SJSA1 (cell line): ENCODE results near the gene ILDR1. TPM values are rescaled to one million over a fixed set of nuclear protein-coding genes. Genes with fewer than 3 reads are reported as not detected.

Experiments used
- DNase-seq, 2 experiments: peaks; one replicate each; pipeline ENCODE4 v3.0.0-alpha.2; 2015 to 2020; ENCODE audit warnings: low spot score in 2 of 2, low read depth in 1 of 2
- H3K27ac ChIP-seq: fragments of 250-450 bp; sonication (Bioruptor Pico); 2 replicates; pipeline ENCODE4 v1.5.1; 2020; ENCODE audit warnings: mild to moderate bottlenecking, moderate library complexity
- H3K27me3 ChIP-seq: fragments of 250-450 bp; sonication (Bioruptor Pico); replicated peaks from 2 replicates; pipeline ENCODE4 v1.5.1; 2020; ENCODE audit warnings: mild to moderate bottlenecking, moderate library complexity
- H3K36me3 ChIP-seq: fragments of 250-450 bp; sonication (Bioruptor Pico); 2 replicates; pipeline ENCODE4 v1.5.1; 2020; ENCODE audit warnings: mild to moderate bottlenecking
- H3K4me1 ChIP-seq: fragments of 250-450 bp; sonication (Bioruptor Pico); replicated peaks from 2 replicates; pipeline ENCODE4 v1.6.1; 2021; ENCODE audit warnings: mild to moderate bottlenecking
- H3K4me3 ChIP-seq: fragments of 250-450 bp; sonication (Bioruptor Pico); 2 replicates; pipeline ENCODE4 v1.5.1; 2020; ENCODE audit warnings: mild to moderate bottlenecking
- H3K9me3 ChIP-seq: fragments of 250-450 bp; sonication (Bioruptor Pico); replicated peaks from 2 replicates; pipeline ENCODE4 v1.5.1; 2020; ENCODE audit warnings: mild to moderate bottlenecking
- total RNA-seq: library from RNA; depleted of rRNA; stranded (reverse); fragments of >200 nt; shearing (Covaris generic); gene quantifications from 2 replicates; pipeline ENCODE4 v1.2.3, GENCODE V29; 2014

Gene ILDR1
- total RNA-seq, 1 experiment from 2014 or later: not detected

DNA sequence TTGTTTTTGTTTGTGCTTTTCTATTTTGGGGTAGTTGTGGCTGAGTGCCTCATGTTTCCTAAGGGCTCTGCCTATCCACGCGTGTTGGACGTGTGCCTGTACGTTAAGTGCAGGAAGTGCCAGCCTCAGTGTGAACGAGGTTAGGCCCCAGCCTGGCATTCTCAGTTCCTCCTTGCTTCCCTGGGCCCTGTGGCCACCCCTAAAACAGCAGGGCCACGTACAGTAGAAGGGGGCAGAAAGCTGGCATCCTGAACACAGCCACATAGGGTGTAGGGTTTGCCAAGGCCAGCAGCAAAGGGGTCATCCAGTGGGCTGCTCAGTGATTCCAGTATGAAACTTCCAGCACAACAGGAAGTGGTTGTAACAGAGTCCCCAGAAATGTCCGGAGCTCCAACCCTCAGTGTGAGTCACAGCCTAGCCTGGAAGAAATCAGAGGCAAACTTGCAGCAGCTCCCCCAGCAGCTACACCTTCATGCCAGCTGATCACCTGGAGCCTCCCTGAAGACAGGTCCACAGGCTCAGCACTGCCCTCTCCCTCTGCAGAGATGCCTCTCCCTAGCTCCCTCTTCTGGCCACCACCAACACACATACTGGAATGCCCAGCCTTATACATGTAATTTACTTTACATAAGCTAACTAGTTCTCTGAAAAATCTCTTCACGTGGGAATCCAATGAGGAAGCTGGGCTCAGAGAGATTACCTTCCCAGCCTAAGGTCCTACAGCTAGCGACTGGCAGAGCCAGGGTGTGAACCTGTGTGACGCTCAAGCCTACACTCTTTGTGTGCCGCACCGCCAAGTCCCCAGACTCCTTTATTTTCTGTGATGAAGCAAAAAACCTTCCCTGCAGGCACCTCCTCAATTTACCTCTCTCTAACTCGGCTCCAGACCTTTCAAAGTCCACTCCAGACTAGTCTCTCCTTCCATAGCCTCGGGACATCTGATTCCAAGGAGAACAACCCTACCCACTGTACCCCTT, 26.6 kb downstream of the ILDR1 start:
- Histone ChIP-seq H3K9me3 (no peaks in the 10 kb centered on the region), H3K4me3 (no peak overlapping the region), H3K4me1 (peaks cover 10% of the 10 kb centered on the region), H3K36me3 (no peaks in the 10 kb centered on the region), H3K27me3 (no peaks in the 10 kb centered on the region), H3K27ac (no peak overlapping the region)
- peak; percentile 3 to 43 for DNase-seq

DNA sequence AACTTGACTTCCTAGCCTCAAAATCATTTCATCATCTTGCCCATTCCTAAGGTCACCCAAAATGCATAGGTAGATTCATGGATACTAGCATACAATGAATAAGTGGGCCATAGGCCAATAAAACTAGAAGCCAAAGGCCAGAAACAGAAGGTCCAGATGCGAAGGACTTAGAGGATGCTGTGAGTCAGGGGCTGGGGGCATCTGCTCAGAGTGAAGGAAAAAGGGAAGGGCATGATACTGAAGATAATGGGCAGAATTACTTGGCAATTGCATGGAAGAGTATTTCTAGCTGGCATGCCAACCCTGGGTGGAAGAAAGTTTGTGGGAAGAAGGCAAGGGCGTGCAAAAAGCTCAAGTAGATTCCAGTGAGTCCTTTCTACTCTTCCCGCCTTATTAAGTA, 27.5 kb downstream of the ILDR1 start:
- no peaks in the 10 kb centered on the region for H3K36me3 ChIP-seq
- no peak overlapping the region for H3K4me3 ChIP-seq
- no peak overlapping the region for H3K27ac ChIP-seq
- H3K27me3 ChIP-seq: no peaks in the 10 kb centered on the region
- peaks cover 10% of the 10 kb centered on the region for H3K4me1 ChIP-seq
- no peaks in the 10 kb centered on the region for H3K9me3 ChIP-seq
- no peak for DNase-seq

DNA sequence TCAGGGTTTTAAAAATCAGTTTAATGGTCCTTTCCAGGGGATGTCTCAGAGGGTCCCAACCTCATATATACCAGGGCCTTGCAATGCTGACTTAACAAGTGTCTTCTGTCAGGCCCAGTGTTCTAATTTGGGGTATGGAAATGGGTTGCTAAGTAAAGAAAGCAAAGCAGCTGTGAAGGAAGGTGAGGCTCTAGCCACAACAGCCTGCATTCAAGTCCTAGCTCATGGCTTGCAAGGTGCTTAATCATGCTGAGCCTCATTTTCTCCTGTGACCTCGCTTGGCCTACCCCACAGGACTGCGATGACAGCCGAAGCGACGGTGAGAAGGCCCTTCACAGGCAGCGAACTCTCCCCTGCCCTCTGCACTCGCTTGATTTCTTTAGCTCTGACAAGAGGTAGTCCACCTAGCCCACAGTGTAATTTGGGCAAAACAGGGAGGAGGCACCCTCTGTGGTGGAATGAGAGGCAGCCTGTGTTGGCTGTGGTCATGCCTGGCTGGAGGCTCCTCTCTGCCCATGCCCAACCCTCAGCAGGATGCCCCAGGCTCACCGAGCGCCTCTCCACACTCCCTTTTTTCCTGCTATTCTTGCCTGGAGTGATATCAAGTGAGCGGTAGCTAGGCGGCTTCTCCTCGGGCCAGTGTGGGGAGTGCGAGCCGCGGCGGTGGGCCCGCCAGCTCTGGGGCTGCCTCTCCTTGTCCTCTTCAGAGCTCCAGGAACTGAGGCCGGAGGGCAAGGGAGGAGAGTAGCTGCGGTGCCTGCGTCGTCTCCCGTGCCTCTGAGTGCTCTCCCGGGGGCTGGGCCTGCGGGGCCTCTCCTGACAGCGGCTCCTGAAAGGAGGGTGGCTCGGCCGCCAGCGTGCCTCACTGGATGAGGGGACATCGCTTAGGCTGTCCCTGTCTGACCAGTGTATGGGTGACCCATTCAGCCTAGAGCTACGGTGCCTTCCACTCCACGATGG, 29.2 kb downstream of the ILDR1 start:
- Histone ChIP-seq H3K27ac (no peak overlapping the region), H3K9me3 (no peaks in the 10 kb centered on the region), H3K4me3 (no peak overlapping the region), H3K27me3 (no peaks in the 10 kb centered on the region), H3K4me1 (peaks cover 8% of the 10 kb centered on the region), H3K36me3 (no peaks in the 10 kb centered on the region)
- DNase-seq: no peak

DNA sequence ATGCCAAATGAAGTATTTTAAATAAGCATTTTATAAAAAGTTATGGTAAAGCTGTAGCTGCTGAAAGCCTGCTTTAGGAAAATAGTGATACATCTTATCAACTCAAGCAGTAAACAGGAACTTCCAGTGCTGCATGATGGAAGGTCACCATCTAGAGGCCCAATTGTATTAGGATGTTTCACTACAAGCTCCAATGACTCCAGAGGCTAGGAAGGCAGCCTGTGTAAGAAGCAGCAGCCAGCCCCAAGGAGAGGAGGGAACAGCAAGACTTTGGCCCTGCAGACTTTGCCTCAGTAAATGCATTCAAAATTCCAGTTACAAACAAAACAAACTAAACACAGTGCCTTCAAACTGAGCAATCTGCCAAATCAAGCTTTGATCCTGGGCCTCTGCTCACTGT, 32.1 kb downstream of the ILDR1 start:
- Histone ChIP-seq H3K4me1 (no peaks in the 10 kb centered on the region; the same call in 1 of the 2 replicates), H3K27me3 (no peaks in the 10 kb centered on the region), H3K9me3 (no peaks in the 10 kb centered on the region), H3K27ac (no peak overlapping the region), H3K36me3 (no peaks in the 10 kb centered on the region), H3K4me3 (no peak overlapping the region)
- no peak for DNase-seq

DNA sequence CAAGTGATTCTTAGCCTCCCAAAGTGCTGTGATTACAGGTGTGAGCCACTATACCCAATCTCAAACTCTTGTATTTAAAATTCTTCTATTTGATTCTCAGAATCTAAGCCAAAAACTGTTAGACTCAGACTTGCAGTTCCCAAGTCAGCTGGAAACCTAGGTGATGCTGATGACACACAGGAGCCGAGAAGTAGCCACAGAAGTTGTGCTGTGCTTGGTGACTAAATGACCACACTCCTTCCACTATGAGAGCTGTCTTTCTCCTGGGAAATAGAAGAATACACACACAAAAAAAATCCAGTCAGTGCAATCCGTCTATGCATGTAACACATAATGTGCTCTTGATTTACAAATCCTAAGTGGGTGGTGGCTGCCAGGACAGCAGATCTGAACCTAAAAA, 33.9 kb downstream of the ILDR1 start:
- H3K36me3 ChIP-seq: no peaks in the 10 kb centered on the region
- H3K27ac ChIP-seq: no peak overlapping the region
- no peaks in the 10 kb centered on the region for H3K9me3 ChIP-seq
- DNase-seq: no peak
- no peak overlapping the region for H3K4me3 ChIP-seq
- H3K4me1 ChIP-seq: no peaks in the 10 kb centered on the region
- H3K27me3 ChIP-seq: no peaks in the 10 kb centered on the region

DNA sequence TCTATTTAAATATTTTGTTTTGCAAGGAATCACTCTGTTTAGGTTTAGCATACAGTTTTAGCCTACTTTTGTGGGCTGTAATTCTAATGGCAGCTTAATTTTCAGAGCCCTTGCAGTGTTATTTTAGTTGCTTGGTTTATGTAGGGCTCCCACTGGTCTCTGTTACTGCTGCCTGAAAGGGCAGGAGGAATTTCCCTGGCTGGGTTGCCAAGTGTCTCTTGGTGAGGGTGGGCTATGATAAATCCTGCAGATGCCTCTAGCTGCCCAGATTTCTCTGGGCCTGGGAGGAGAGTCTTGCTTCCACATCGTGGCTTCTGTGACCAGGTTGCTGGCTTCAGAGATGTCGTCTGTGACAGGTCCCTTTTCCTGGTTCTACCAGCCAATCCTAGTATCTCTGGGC, 36.2 kb downstream of the ILDR1 start:
- no peaks in the 10 kb centered on the region for H3K4me1 ChIP-seq
- no peak for DNase-seq
- no peak overlapping the region for H3K4me3 ChIP-seq
- no peak overlapping the region for H3K27ac ChIP-seq
- H3K27me3 ChIP-seq: no peaks in the 10 kb centered on the region
- no peaks in the 10 kb centered on the region for H3K9me3 ChIP-seq
- no peaks in the 10 kb centered on the region for H3K36me3 ChIP-seq

DNA sequence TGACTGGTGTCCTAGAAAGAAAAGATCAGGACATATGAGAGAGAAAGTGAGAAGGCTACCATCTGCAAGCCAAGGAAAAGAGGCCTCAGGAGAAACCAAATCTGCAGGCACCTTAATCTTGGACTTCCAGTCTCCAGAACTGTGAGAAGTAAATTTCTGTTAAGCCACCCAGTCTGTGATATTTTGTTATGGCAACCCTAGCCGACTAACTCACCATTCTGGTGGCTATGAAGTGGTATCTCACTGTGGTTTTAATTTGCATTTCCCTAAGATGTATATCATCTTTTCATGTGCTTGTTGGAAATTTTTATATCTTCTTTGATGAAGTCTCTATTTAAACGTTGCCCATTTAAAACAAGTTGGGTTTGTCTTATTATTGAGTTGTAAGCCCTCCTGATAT, 40.6 kb downstream of the ILDR1 start:
- Histone ChIP-seq H3K9me3 (no peaks in the 10 kb centered on the region), H3K27me3 (no peaks in the 10 kb centered on the region), H3K27ac (no peak overlapping the region), H3K4me3 (no peak overlapping the region), H3K4me1 (no peaks in the 10 kb centered on the region), H3K36me3 (no peaks in the 10 kb centered on the region)
- DNase-seq: no peak

DNA sequence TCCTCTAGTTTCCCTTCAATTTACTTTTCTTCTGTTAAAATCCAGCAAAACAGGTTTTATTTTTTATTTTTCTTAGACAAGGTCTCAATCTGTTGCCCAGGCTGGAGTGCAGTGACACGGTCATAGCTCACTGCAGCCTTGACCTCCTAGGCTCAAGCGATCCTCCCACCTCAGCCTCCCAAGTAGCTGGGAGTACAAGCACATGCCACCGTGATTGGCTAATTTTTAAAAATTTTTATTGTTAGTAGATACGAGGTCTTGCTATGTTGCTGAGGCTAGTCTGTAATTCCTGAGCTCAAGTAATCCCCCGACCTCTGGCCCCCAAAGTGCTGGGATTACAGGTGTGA, 41.6 kb downstream of the ILDR1 start:
- Histone ChIP-seq H3K4me1 (no peaks in the 10 kb centered on the region), H3K27me3 (no peaks in the 10 kb centered on the region), H3K27ac (no peak overlapping the region), H3K36me3 (no peaks in the 10 kb centered on the region), H3K4me3 (no peak overlapping the region), H3K9me3 (no peaks in the 10 kb centered on the region)
- DNase-seq: no peak

DNA sequence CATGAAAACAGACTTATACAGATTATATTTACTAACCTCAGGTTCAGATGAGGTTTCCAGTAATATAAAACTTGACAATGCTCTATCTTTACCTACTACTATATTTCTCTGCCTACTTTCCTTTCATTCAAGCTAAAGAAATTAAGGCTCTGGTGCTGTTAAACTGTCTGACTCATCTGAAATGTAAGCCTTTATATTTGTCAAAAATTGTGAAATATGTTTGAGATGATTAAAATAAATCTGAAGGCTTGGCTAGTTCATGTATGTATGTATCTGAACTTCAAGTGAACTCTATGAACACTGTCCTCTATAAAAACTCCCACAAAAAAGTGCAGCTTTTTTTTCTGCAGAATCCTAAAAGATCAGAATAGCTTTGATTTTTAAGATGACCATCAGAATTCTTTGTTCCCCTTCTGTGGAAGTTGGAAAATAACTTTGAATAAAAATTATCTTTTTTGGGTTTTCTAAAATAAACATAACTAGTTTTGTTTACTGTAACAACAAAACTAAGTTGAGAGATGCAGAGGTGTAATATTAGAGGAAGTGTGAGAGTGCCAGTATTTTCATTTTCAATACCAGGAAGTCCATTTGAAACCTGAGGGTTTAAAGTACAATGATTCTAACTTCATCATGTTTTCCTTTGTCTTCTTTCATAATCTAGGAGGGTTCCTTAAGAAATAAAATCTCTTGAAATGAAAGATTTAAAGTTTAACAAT, 42.2 kb downstream of the ILDR1 start:
- Histone ChIP-seq H3K4me3 (no peak overlapping the region), H3K9me3 (no peaks in the 10 kb centered on the region), H3K36me3 (no peaks in the 10 kb centered on the region), H3K27me3 (no peaks in the 10 kb centered on the region), H3K27ac (no peak overlapping the region), H3K4me1 (no peaks in the 10 kb centered on the region)
- DNase-seq: no peak

DNA sequence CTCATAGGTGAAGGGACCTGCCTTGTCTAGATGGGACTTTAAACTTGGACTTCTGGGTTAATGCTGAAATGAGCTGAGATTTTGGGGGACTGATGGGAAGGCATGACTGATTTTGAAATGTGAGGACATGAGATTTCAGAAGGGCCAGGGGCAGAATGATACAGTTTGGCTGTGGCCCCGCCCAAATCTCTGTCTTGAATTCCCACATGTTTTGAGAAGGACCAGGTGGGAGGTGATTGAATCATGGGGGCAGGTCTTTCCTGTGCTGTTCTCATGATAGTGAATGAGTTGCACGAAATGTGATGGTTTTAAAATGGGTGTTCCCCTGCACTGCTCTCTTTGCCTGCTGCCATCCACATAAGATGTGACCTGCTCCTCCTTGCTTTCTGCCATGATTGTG, 42.8 kb downstream of the ILDR1 start:
- Histone ChIP-seq H3K27me3 (no peaks in the 10 kb centered on the region), H3K4me3 (no peak overlapping the region), H3K36me3 (no peaks in the 10 kb centered on the region), H3K4me1 (no peaks in the 10 kb centered on the region), H3K9me3 (no peaks in the 10 kb centered on the region), H3K27ac (no peak overlapping the region)
- DNase-seq: no peak

DNA sequence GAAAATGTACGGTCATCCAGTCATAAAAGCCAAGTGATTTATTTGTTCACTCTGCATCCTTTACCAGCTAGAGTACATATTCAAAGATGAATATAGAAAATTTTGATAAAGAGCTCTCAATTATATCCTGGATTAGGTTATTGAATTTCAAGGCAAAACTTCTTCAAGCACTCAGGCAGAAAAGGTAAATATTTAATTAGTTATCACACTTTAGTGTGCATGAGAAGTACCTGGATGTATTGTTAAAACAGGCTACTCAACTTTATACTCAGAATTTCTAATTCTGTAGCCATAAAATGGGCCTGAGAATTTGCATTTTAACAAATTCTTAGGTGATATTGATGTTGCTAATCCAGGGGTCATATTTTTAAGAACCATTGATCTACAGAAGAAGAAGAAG, 45.3 kb downstream of the ILDR1 start:
- no peaks in the 10 kb centered on the region for H3K36me3 ChIP-seq
- DNase-seq: no peak
- H3K27me3 ChIP-seq: no peaks in the 10 kb centered on the region
- no peak overlapping the region for H3K4me3 ChIP-seq
- H3K27ac ChIP-seq: no peak overlapping the region
- no peaks in the 10 kb centered on the region for H3K9me3 ChIP-seq
- H3K4me1 ChIP-seq: no peaks in the 10 kb centered on the region

DNA sequence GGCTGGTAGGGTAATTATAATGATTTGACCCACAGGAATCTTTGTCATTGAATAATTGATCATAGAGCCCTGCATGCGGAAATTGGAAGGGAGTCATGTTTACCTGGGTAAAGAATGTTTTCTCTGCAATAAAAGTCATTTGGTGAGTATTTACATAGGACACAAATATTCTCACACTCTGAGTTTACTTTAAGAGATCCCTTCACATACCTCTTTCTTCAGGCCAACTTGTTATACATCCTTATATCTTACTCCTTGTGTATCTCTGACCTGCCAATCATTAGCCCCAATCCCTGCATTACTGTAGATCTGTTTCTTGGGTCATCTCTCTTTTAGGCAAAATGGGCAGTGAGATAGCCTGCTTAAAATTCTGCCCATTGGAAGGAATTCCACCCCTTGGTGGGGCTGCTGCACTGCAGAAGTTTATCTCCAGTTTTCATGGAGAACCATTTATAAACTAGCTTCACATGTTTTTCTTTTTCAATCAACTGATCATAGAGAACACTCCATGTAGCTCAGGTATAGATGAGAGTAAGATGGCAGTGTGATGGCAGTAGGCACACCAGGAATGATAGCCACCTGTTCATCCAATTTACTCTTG, 46.2 kb downstream of the ILDR1 start:
- no peaks in the 10 kb centered on the region for H3K4me1 ChIP-seq
- no peaks in the 10 kb centered on the region for H3K9me3 ChIP-seq
- no peak overlapping the region for H3K27ac ChIP-seq
- DNase-seq: no peak
- H3K4me3 ChIP-seq: no peak overlapping the region
- H3K36me3 ChIP-seq: no peaks in the 10 kb centered on the region
- H3K27me3 ChIP-seq: no peaks in the 10 kb centered on the region

DNA sequence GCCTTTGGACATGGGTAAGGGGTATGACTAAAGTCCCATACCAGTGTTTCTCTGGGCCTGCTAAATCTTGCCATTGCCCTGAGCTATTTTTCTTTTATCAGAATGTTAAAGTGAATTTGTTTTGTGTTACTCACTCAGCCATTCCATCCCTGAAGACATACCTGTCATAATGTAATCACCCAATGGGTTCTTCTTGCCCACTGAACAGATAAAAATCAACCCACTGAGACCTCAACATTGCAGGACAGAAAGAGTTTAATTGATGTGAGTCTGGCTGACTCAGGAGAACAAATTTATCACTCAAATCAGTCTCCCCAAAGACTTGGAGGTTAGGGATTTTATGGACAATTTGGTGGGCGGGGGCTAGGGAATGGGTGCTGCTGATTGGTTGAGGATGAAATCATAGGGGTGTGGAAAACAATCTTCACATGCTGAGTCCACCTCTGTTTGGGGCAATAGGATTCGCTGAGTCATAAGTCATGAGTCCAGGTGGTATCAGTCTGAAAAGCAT, 47.4 kb downstream of the ILDR1 start:
- Histone ChIP-seq H3K4me1 (no peaks in the 10 kb centered on the region), H3K36me3 (no peaks in the 10 kb centered on the region), H3K9me3 (no peaks in the 10 kb centered on the region), H3K27ac (no peak overlapping the region), H3K27me3 (no peaks in the 10 kb centered on the region), H3K4me3 (no peak overlapping the region)
- no peak for DNase-seq
